ENCODE measurements around the gene ITPK1.

ITPK1 gene

GRCh38 chr14:92963301-92964123 is 152.2 kb downstream of the ITPK1 start:
- Histone ChIP-seq H4K20me1 (ENCODE audit: insufficient read depth, low read length) (no peaks in the 10 kb centered on the region), H3K27me3 (replicated peaks; ENCODE audit: insufficient read depth, low read length) (no peaks in the 10 kb centered on the region), H3F3A (ENCODE audit: insufficient read depth, low read length) (no peaks in the 10 kb centered on the region), H3K4me3 (ENCODE audit: low read length) (no peak overlapping the region), H2AFZ (ENCODE audit: low read length) (no peak overlapping the region), H3K9me2 (replicated peaks; ENCODE audit: insufficient read depth, low read length) (no peaks in the 10 kb centered on the region), H3K9me3 (replicated peaks; ENCODE audit: insufficient read depth, low read length) (no peaks in the 10 kb centered on the region), H3K4me1 (ENCODE audit: low read length) (no peaks in the 10 kb centered on the region), H3K79me2 (ENCODE audit: low read length) (no peaks in the 10 kb centered on the region), H3K36me3 (replicated peaks; ENCODE audit: insufficient read depth, low read length) (no peaks in the 10 kb centered on the region), H3K27ac (ENCODE audit: low read length) (no peak overlapping the region), H3K4me2 (ENCODE audit: low read depth, low read length) (no peak overlapping the region), H3K9ac (ENCODE audit: low read length) (no peak overlapping the region)
- no peak for DNase-seq
- TF ChIP-seq EZH2 (optimal IDR thresholded peaks at IDR 0.05; ENCODE audit: low read depth, low read length) (no peak), CTCF (IDR thresholded peaks at IDR 0.05; ENCODE audit: low read length) (no peak), EZH2phosphoT487 (IDR thresholded peaks at IDR 0.05; ENCODE audit: low read length) (no peak)

- Histone ChIP-seq H3K4me2 (ENCODE audit: low read depth, low read length) (no peak overlapping the region), H3K4me1 (ENCODE audit: low read length) (no peaks in the 10 kb centered on the region), H3K27me3 (replicated peaks; ENCODE audit: insufficient read depth, low read length) (no peaks in the 10 kb centered on the region), H3K79me2 (ENCODE audit: low read length) (no peaks in the 10 kb centered on the region), H3K27ac (ENCODE audit: low read length) (no peak overlapping the region), H3K9me3 (replicated peaks; ENCODE audit: insufficient read depth, low read length) (no peaks in the 10 kb centered on the region), H4K20me1 (ENCODE audit: insufficient read depth, low read length) (no peaks in the 10 kb centered on the region), H2AFZ (ENCODE audit: low read length) (no peak overlapping the region), H3K9me2 (replicated peaks; ENCODE audit: insufficient read depth, low read length) (no peaks in the 10 kb centered on the region), H3K36me3 (replicated peaks; ENCODE audit: insufficient read depth, low read length) (no peaks in the 10 kb centered on the region), H3K4me3 (ENCODE audit: low read length) (no peak overlapping the region), H3F3A (ENCODE audit: insufficient read depth, low read length) (no peaks in the 10 kb centered on the region), H3K9ac (ENCODE audit: low read length) (no peak overlapping the region)
- TF ChIP-seq CTCF (IDR thresholded peaks at IDR 0.05; ENCODE audit: low read length) (no peak), EZH2phosphoT487 (IDR thresholded peaks at IDR 0.05; ENCODE audit: low read length) (no peak), EZH2 (optimal IDR thresholded peaks at IDR 0.05; ENCODE audit: low read depth, low read length) (no peak)
- no peak for DNase-seq
Observed at GRCh38 chr14:92962831-92963095, 153.0 kb downstream of the ITPK1 start.

DNA sequence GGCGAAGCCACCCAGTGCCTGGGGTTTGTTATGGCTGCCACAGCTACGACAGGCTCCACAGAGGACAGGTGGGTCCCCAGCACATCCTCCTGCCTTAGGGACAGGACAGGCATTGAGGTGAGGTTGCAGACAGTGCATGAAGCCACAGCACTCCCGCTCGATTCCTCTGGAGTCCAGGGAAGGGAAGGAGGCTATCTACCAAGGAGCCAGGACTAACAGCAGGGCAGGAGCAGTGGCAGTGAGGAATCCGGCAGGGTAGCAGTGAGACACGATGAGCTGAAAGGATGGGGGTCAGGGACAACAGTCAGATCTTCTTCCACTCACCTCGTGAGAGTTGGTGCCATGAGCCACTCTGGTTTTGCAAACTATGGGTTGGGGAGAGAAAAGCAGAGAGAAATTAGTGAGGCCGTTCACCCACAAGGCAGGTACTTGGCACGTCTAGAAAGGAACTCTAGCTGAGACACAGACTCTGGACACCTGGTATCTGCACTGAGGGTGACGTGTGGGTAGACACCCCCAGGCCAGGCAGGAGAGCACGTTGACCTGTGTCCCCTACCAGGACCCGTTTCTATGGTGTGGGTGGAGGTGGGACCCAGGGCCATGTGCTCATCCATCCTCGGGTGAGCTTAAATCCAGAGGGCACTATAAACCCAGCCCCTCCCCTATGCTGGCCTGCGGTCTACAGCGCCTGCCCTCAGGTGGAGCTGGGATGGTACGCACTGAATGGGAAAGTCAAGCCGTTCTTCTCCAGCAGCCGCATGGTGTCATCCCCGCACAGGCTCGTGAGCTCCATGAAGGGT is 153.5 kb downstream of the ITPK1 start:
- Histone ChIP-seq H3K4me1 (ENCODE audit: low read length) (no peaks in the 10 kb centered on the region), H3K9me3 (replicated peaks; ENCODE audit: insufficient read depth, low read length) (no peaks in the 10 kb centered on the region), H4K20me1 (ENCODE audit: insufficient read depth, low read length) (no peaks in the 10 kb centered on the region), H3F3A (ENCODE audit: insufficient read depth, low read length) (no peaks in the 10 kb centered on the region), H3K9me2 (replicated peaks; ENCODE audit: insufficient read depth, low read length) (no peaks in the 10 kb centered on the region), H3K4me2 (ENCODE audit: low read depth, low read length) (no peak overlapping the region), H2AFZ (ENCODE audit: low read length) (no peak overlapping the region), H3K79me2 (ENCODE audit: low read length) (no peaks in the 10 kb centered on the region), H3K9ac (ENCODE audit: low read length) (no peak overlapping the region), H3K4me3 (ENCODE audit: low read length) (no peak overlapping the region), H3K36me3 (replicated peaks; ENCODE audit: insufficient read depth, low read length) (no peaks in the 10 kb centered on the region), H3K27me3 (replicated peaks; ENCODE audit: insufficient read depth, low read length) (no peaks in the 10 kb centered on the region), H3K27ac (ENCODE audit: low read length) (no peak overlapping the region)
- no peak for DNase-seq
- TF ChIP-seq CTCF (IDR thresholded peaks at IDR 0.05; ENCODE audit: low read length), result no peak
- TF ChIP-seq EZH2phosphoT487 (IDR thresholded peaks at IDR 0.05; ENCODE audit: low read length), result no peak
- no peak for TF ChIP-seq EZH2 (optimal IDR thresholded peaks at IDR 0.05; ENCODE audit: low read depth, low read length)
